Neural crest cell (in vitro differentiated cells): ENCODE results near the gene SNX19. TPM values are rescaled to one million over a fixed set of nuclear protein-coding genes. Genes with fewer than 3 reads are reported as not detected.

ENCODE experiments used
- DNase-seq: peaks from one replicate; pipeline ENCODE4 v3.0.0; 2021; ENCODE audit warnings: low read depth, mixed read lengths, low spot score
- H3K27ac Mint-ChIP-seq: one replicate; pipeline ENCODE4 v1.8.0; 2021; ENCODE audit warnings: mild to moderate bottlenecking, mixed read lengths; ENCODE audit not compliant: unreplicated experiment
- H3K27me3 Mint-ChIP-seq: 2 replicates; pipeline ENCODE4 v1.8.0; 2021; ENCODE audit warnings: low read depth, mild to moderate bottlenecking, mixed read lengths
- H3K36me3 Mint-ChIP-seq: 2 replicates; pipeline ENCODE4 v1.8.0; 2021; ENCODE audit warnings: low read depth, mild to moderate bottlenecking, mixed read lengths
- H3K4me1 Mint-ChIP-seq: 2 replicates; pipeline ENCODE4 v1.8.0; 2021; ENCODE audit warnings: mixed read lengths
- H3K4me3 Mint-ChIP-seq: one replicate; pipeline ENCODE4 v1.8.0; 2021; ENCODE audit warnings: mild to moderate bottlenecking, mixed read lengths
- H3K9me3 Mint-ChIP-seq: 2 replicates; pipeline ENCODE4 v1.8.0; 2021; ENCODE audit warnings: mixed read lengths
- CTCF ChIP-seq: fragments of 200-600 bp; sonication (generic); conservative IDR thresholded peaks from 2 replicates; pipeline ENCODE4 v1.5.0; 2021; ENCODE audit warnings: antibody characterized with exemption, mild to moderate bottlenecking
- total RNA-seq: library from RNA; stranded (reverse); gene quantifications from 2 replicates; pipeline ENCODE4 v1.2.1, GENCODE V29; 2021

SNX19 gene
- total RNA-seq, 1 donor from 2014 or later: 45.0 TPM

- Mint-ChIP-seq H3K4me1 (no peaks in the 10 kb centered on the region), H3K36me3 (peaks cover 8% of the 10 kb centered on the region), H3K27me3 (no peaks in the 10 kb centered on the region), H3K4me3 (no peak overlapping the region), H3K27ac (no peak overlapping the region), H3K9me3 (no peaks in the 10 kb centered on the region)
- no peak for TF ChIP-seq CTCF
- DNase-seq: no peak
Measured at GRCh38 chr11:130906616-130907015, 9.7 kb downstream of the SNX19 start.

- Mint-ChIP-seq H3K27ac (no peak overlapping the region), H3K36me3 (peaks cover 9% of the 10 kb centered on the region), H3K27me3 (no peaks in the 10 kb centered on the region), H3K9me3 (no peaks in the 10 kb centered on the region), H3K4me3 (no peak overlapping the region), H3K4me1 (no peaks in the 10 kb centered on the region)
- no peak for TF ChIP-seq CTCF
- DNase-seq: no peak
Measured at GRCh38 chr11:130905512-130905911, 10.8 kb downstream of the SNX19 start.

- H3K27me3 Mint-ChIP-seq: no peaks in the 10 kb centered on the region
- no peaks in the 10 kb centered on the region for H3K4me1 Mint-ChIP-seq
- no peak overlapping the region for H3K27ac Mint-ChIP-seq
- H3K36me3 Mint-ChIP-seq: peaks cover 12% of the 10 kb centered on the region
- TF ChIP-seq CTCF: peak; percentile 53
- no peak overlapping the region for H3K4me3 Mint-ChIP-seq
- no peak for DNase-seq
- H3K9me3 Mint-ChIP-seq: no peaks in the 10 kb centered on the region
Measured at GRCh38 chr11:130904380-130904779, 11.9 kb downstream of the SNX19 start.

- H3K9me3 Mint-ChIP-seq: no peaks in the 10 kb centered on the region
- DNase-seq: no peak
- H3K4me3 Mint-ChIP-seq: no peak overlapping the region
- H3K36me3 Mint-ChIP-seq: peaks cover 18% of the 10 kb centered on the region
- TF ChIP-seq CTCF: no peak
- H3K4me1 Mint-ChIP-seq: no peaks in the 10 kb centered on the region
- H3K27ac Mint-ChIP-seq: no peak overlapping the region
- no peaks in the 10 kb centered on the region for H3K27me3 Mint-ChIP-seq
Measured at GRCh38 chr11:130902380-130902779, 13.9 kb downstream of the SNX19 start.

GRCh38 chr11:130899106-130899505 lies 17.2 kb downstream of the SNX19 start:
- TF ChIP-seq CTCF: no peak
- H3K4me3 Mint-ChIP-seq: no peak overlapping the region
- H3K9me3 Mint-ChIP-seq: no peaks in the 10 kb centered on the region
- H3K27ac Mint-ChIP-seq: no peak overlapping the region
- DNase-seq: no peak
- peaks cover 15% of the 10 kb centered on the region for H3K36me3 Mint-ChIP-seq
- H3K4me1 Mint-ChIP-seq: peaks cover 5% of the 10 kb centered on the region
- no peaks in the 10 kb centered on the region for H3K27me3 Mint-ChIP-seq
